HepG2 (cell line): ENCODE data around the gene TBX6. TPM values are rescaled to one million over a fixed set of nuclear protein-coding genes. Genes with fewer than 3 reads are reported as not detected.

ENCODE experiments used
- HNRNPUL1 ChIP-seq: fragments of 200-400 bp; formaldehyde crosslinking; IDR thresholded peaks from 2 replicates; pipeline ENCODE4 v1.6.1; 2017; ENCODE audit warnings: low read depth, mild to moderate bottlenecking, low read length, moderate library complexity
- ISX ChIP-seq: sonication (generic); formaldehyde crosslinking; conservative IDR thresholded peaks from 2 replicates; pipeline ENCODE4 v1.5.0; 2020; ENCODE audit warnings: missing genetic modification reagents
- ZHX2 ChIP-seq, 2 experiments: sonication (generic) in 1 of 2; formaldehyde crosslinking in 1 of 2; IDR thresholded peaks; 2 replicates each; pipeline versions ENCODE4 v1.6.1 to v1.9.0; 2014 to 2022; ENCODE audit warnings: antibody characterized with exemption in 1 of 2, borderline replicate concordance in 1 of 2, inconsistent platforms in 1 of 2, low read depth in 1 of 2, missing genetic modification reagents in 1 of 2
- ZNF704 ChIP-seq: sonication (generic); formaldehyde crosslinking; IDR thresholded peaks from 2 replicates; pipeline ENCODE4 v1.8.1; 2023; ENCODE audit warnings: mild to moderate bottlenecking, inconsistent platforms, moderate library complexity, missing genetic modification reagents, borderline replicate concordance
- polyA plus RNA-seq, 8 experiments: library from polyadenylated mRNA; depleted of rRNA in 3 of 8; stranded (reverse) in 7 of 8; unstranded in 1 of 8; fragments of >200 nt; fragmentation: Illumina TruSeq in 4 of 8; extraction: Trizol in 4 of 8; gene quantifications; 2 replicates each; pipeline versions ENCODE4 v1.2.1 to v1.2.3, GENCODE V29; 2011 to 2016; ENCODE audit warnings: low read depth in 4 of 8, missing spikeins in 1 of 8, mixed read lengths in 1 of 8; ENCODE audit not compliant: insufficient read depth in 1 of 8
- total RNA-seq, 5 experiments: library from RNA; depleted of rRNA; stranded (reverse); fragments of >200 nt; fragmentation: Illumina TruSeq; extraction: Trizol; gene quantifications; 2 replicates each; pipeline ENCODE4 v1.2.3, GENCODE V29; 2016; ENCODE audit warnings: low read depth in 1 of 5

The TBX6 gene
- total and polyA plus RNA-seq, 2 of the 13 experiments (the other 11 are each of a cell fraction or from before 2014, with no cell fraction given), result 0.24 to 0.42 TPM

GRCh38 chr16:30113031-30113710 lies 21.4 kb upstream of the TBX6 start, which contains the start of gene GDPD3 (continued):
- TF ChIP-seq ZHX2 (IDR thresholded peaks at IDR 0.05; ENCODE audit: low read depth) (no peak), ZHX2 (CRISPR knock-in tag; IDR thresholded peaks at IDR 0.05; ENCODE audit: borderline replicate concordance) (no peak), ZNF704 (CRISPR knock-in tag) (no peak; the same call in 1 of the 2 replicates), ISX (CRISPR knock-in tag) (no peak), HNRNPUL1 (no peak)
